ENCODE results near the gene ZBTB7A.

Gene ZBTB7A

GRCh38 chr19:4069331-4069959, 2.7 kb upstream of the ZBTB7A start:
- FAIRE-seq (no peak), DNase-seq (ENCODE audit: insufficient read length, low spot score) (no peak)

DNA sequence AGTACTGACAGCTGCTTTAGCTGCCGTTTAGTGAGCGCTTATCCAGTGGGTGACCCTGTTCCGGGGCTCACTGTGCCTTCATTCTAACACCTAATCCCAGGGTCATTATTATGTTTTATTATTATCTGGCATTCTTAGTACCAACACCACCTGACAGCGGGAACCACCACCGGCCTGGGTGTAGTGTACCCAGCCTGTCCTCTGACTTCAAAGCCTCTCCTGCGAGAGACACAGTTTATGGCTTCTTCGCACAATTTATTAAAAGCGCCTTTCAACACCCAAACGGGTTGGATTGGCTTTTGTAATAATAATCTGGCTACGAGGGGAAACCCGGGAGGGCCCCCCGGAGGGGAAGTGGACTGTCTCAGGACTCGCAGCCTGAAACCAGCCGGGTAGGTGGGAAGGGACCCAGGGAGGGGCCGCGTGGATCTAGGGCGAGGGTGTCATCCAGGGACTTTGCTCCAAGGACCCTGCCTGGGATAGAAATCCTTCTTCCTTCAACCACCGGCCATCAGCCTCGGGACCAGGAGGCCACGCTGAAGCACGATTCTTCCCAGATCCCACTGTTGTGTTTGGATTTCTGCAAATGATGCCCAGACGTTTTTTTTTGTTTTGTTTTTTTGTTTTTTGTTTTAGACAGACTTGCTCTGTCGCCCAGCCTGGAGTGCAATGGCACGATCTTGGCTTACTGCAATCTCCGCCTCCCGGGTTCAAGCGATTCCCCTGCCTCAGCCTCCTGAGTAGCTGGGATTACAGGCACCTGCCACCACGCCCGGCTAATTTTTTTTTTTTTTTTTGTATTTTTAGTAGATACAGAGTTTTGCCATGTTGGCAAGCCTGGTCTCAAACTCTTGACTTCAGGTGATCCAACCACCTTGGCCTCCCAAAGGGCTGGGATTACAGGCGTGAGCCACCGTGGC, 1.6 kb upstream of the ZBTB7A start:
- no peak for FAIRE-seq

GRCh38 chr19:4067396-4068046, 822 bp upstream of the ZBTB7A start:
- DNase-seq (ENCODE audit: insufficient read length, low spot score) = no peak

More for the DNA sequence above, 1.6 kb upstream of the ZBTB7A start:
- no peak for DNase-seq (ENCODE audit: insufficient read length, low spot score)

GRCh38 chr19:4066176-4066606, 508 bp downstream of the ZBTB7A start:
- no peak for FAIRE-seq

More at GRCh38 chr19:4067396-4068046, 822 bp upstream of the ZBTB7A start:
- no peak for FAIRE-seq

DNA sequence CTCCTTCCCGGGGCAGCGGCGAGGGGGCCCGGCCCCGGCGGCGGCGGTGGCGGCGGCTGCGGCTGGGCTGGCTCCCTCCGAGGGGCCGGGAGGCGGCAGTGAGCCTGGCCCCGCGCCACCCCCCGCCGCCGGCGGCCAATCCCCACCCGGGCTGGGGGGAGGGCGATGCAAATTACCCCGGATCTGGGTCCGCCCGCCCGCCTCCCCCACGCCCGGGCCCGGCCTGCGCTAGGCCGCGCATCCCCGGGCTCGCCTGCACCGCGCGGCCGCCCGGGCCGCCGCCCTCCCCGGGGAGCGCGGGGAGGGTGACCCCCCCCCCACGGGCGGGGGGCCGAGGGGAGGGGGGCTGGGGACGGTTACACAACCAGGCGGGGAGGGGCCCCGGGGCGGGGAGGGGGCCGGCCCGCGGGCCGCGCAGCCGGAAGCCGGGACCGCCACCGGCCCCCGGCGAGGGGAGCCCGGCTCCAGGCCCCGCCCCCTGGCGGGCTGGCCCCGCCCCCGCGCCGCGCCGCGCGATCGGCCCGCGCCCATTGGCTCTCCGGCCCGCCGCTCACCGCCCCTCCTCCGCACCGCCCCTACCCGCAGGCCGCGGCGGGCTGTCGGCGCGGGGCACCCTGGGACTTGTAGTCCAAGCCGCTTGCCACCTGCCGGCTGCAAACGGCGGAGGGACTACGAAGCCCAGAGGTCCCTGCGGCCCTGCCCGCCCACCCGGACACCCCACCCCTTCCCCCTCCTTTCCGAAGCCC, 1.1 kb downstream of the ZBTB7A start:
- FAIRE-seq (peak; percentile 95), DNase-seq (ENCODE audit: insufficient read length, low spot score) (peak; percentile 85)

More at GRCh38 chr19:4066176-4066606, 508 bp downstream of the ZBTB7A start:
- DNase-seq (ENCODE audit: insufficient read length, low spot score) = no peak

DNA sequence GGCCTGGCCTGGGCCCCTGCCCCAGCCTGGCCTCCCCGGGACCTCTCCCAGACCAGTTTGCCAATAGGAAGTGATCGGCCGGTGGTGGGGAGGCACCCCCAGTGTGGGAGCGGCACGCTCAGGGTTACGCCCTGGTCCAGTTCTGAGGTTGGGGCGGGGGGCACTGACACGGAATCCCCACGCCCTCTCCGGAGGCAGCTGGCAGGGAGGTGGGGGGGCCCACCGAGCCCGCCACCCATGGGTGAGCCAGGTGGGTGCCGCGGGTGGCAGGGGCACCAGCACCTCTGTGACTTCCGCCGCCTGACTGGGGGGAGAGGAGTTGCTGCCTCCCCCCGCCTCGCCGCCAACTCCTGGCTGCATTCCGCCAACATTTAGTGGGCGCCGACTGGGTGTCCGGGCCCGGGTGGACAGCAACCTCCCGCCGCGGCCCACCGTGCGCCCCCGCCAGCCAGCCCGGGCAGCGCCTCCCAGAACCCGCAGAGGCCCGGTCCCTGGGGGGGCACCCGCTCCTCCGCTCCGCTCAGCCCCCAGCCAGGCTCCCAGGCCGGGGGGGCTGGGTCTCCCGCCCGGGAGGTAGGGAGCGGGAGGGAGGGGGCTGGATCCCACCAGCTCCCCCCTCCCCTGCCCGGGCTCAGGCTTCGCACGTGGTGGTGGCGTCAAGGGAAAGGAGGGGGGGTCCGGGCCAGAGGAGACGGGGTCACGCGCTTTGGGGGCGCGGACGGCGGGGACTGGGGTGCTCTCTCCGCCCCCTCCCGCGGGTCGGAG, 2.0 kb downstream of the ZBTB7A start:
- DNase-seq (ENCODE audit: insufficient read length, low spot score) (no peak), FAIRE-seq (peak; percentile 57)

GRCh38 chr19:4064149-4064495, 2.6 kb downstream of the ZBTB7A start:
- DNase-seq (ENCODE audit: insufficient read length, low spot score) = no peak
- no peak for FAIRE-seq

GRCh38 chr19:4063369-4064148, 3.1 kb downstream of the ZBTB7A start:
- FAIRE-seq (no peak), DNase-seq (ENCODE audit: insufficient read length, low spot score) (no peak)

DNA sequence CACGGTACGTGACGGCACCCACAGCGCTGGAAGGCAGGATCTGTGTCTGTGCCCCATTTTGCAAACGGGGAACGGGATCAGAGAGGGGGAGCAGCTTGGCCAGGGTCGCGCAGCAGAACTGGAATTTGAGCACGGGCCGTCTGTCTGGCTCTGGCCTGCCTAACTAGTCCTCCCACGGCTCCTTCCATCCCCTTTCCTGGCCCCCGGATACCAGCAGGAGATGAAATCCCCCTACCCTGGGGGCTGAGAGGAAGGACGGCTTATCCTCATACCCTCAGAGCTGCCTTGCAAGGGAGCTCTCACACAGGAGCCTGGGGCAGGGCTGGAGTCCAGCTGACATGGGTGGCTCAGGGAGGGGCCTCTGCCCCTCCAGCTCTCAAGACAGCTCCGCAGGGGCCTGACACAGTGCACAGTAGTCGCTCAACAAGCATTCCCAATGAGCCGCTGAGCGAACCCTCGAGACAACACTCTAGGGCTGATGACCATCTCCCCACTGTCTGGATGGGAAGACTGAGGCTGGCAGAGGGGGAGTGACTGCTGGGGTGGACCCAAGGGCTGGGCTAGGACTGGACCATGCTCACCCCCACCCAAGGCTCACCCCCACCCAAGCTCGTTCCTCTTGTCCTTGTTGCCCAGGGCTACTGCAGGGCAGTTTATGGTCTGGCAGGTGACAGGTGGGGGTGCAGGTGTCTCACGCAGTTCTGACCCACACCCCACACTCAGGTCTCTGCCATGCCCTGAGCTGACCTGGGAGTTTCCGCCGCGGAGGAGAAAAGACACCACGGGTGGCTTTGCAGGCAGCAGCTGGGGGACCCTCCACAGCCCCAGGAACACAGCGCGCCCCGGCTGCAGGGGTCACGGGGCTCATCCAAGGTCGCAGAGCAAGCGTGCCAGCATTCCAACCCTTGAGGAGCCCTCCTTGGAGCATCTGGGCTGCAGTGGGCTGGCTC, 4.0 kb downstream of the ZBTB7A start:
- DNase-seq (ENCODE audit: insufficient read length, low spot score) (no peak), FAIRE-seq (no peak)

- no peak for FAIRE-seq
- DNase-seq (ENCODE audit: insufficient read length, low spot score) = no peak
Observed at GRCh38 chr19:4061683-4062418, 4.8 kb downstream of the ZBTB7A start.

GRCh38 chr19:4061178-4061682, 5.5 kb downstream of the ZBTB7A start:
- no peak for DNase-seq (ENCODE audit: insufficient read length, low spot score)
- no peak for FAIRE-seq

DNA sequence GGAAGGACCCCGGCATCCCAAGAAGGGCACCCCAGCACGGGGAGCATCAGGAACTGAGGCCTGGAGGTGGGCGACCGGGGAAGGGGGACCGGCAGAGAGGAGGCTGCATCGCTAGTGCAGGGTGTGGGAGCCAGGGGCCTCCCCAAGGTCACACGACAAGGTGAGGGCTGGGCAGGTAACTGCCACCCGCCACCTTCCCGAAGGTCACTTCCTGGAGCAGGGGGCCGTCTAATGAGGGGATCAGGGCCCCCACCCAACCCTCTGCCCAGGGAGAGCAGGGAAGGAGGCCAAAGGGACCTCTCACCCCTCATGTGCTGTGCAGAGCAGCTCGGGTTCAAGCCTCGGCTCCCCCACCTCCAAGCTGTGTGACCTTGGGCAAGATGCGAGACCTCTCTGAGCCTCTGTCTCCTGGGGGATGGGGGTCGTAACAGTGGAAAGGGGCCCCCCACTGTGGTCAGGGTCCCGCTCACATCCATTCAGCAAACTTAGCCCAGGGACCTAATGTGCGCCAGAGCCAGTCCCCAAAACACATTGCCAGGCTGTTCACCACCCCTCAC, 6.0 kb downstream of the ZBTB7A start:
- FAIRE-seq (no peak), DNase-seq (ENCODE audit: insufficient read length, low spot score) (no peak)

DNA sequence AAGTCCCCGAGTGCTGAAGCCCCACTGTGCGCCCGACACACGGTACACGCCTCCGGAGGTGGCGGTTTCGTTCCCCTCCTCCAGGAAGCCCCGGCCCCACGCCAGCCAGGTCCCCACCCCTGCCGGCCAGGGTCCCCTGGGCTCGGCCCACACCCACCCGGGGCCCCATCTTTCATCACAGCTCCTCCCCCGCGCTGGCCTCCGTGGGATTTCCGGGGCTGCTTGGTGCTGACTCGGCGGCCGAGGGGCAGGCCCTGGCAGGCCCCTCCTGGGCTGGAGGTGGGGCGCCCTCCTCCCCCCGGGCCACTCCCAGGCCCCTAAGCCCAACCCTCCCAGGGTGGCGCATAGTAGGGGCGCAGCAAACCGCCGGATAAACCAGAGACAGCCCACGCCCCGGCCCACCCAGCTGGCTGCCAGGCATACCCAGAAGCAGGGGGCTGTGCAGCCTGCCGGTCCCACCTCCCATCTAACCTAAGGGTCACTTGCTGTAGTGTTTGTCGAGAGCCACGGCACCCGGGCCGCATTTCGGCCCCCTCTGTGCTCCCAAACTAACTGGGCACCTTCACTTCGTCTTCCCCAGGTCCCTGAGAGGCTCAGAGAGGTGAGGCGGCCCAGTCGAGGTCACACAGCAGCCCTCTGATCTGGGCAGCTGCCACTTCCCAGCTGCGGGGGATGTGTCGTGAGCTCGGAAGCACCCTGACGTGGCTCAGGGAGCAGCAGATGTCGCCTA, 6.6 kb downstream of the ZBTB7A start:
- FAIRE-seq (no peak), DNase-seq (ENCODE audit: insufficient read length, low spot score) (peak; percentile 43)

- DNase-seq (ENCODE audit: insufficient read length, low spot score) (no peak), FAIRE-seq (no peak)
Observed at GRCh38 chr19:4059453-4059871, 7.2 kb downstream of the ZBTB7A start.

DNA sequence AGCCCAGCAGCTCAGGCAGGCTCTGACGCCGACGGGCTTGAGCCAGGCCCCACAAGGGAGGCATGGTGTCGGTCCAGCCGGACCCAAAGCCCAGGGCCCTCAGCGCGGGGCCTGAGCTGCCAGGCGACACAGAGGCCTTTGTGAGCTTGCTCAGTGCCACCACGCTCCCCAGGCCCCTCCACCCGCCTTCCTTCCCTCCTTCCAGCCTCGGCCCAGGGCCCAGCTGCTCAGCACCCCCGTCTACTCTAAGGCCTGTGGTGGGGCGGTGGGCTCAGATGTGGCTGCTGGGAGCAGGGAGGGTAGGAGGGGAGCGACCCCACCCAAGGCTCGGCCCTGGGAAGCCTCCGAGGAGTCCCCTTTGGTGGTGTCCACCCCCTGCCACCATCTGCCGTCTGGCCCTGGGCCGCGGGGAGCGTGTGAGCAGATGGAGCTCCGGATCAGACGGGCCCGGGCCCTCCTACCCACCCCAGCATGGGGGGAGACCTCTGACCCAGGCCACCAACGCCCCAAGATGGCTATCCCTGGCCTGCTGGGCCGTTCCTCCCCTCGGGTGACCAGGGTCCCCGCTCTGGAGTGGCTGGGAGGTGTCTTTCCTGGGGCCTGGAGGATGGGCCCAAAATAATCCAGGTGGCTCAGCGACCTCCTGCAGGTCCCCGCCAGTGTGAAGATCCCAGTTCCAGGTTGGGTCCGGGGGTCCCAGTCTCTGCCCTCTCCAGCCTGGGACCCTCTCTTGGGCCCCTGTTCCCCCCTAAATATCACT, 7.8 kb downstream of the ZBTB7A start:
- FAIRE-seq (no peak), DNase-seq (ENCODE audit: insufficient read length, low spot score) (no peak)
